Renal cortex interstitium (tissue), 11 donors: ENCODE results near the gene MAML3. TPM values are rescaled to one million over a fixed set of nuclear protein-coding genes. Genes with fewer than 3 reads are reported as not detected.

Experiments
- DNase-seq, 11 donors: peaks; one replicate each; pipeline ENCODE4 v3.0.0-alpha.2; 2013; ENCODE audit warnings: low read depth in 9 of 11, low spot score in 4 of 11; ENCODE audit errors: extremely low read depth in 1 of 11
- polyA plus RNA-seq, 3 donors: library from polyadenylated mRNA; unstranded; fragments of 120-200 nt; gene quantifications; one replicate each; pipeline ENCODE4 v1.2.1, GENCODE V29; 2013; ENCODE audit not compliant: insufficient read length in 3 of 3

The MAML3 gene
- polyA plus RNA-seq, 3 donors: 16.2 to 18.5 (median 17.8) TPM

GRCh38 chr4:140037353-140038030 lies 116.5 kb downstream of the MAML3 start:
- DNase-seq: no peak

GRCh38 chr4:140031706-140032105 lies 122.3 kb downstream of the MAML3 start:
- no peak for DNase-seq

- DNase-seq: no peak
Measured at GRCh38 chr4:140031061-140031460, 122.9 kb downstream of the MAML3 start.

- DNase-seq: no peak
Measured at GRCh38 chr4:140028676-140029517, 125.1 kb downstream of the MAML3 start.

- DNase-seq: no peak
Measured at GRCh38 chr4:140028101-140028500, 125.9 kb downstream of the MAML3 start.

- DNase-seq: no peak
Measured at GRCh38 chr4:140027101-140027500, 126.9 kb downstream of the MAML3 start.

GRCh38 chr4:140025470-140025869 lies 128.5 kb downstream of the MAML3 start:
- no peak for DNase-seq

- DNase-seq: no peak
Measured at GRCh38 chr4:140020457-140021361, 133.3 kb downstream of the MAML3 start.

- no peak for DNase-seq
Measured at GRCh38 chr4:140019619-140020347, 134.2 kb downstream of the MAML3 start.

- DNase-seq: no peak
Measured at GRCh38 chr4:140018931-140019618, 134.9 kb downstream of the MAML3 start.

- no peak for DNase-seq
Measured at GRCh38 chr4:140014284-140014683, 139.7 kb downstream of the MAML3 start.

- DNase-seq: peak in 6 of 11 donors; percentile 32 to 51 (median 44)
Measured at GRCh38 chr4:140012688-140013486, 141.1 kb downstream of the MAML3 start.

GRCh38 chr4:140005699-140006098 lies 148.3 kb downstream of the MAML3 start:
- DNase-seq: peak in 1 of 11 donors; percentile 26

GRCh38 chr4:140004922-140005627 lies 148.9 kb downstream of the MAML3 start:
- DNase-seq: peak in 1 of 11 donors; percentile 11

- peak in 1 of 11 donors; percentile 29 for DNase-seq
Measured at GRCh38 chr4:140004549-140004895, 149.5 kb downstream of the MAML3 start.

GRCh38 chr4:140003876-140004548 lies 150.0 kb downstream of the MAML3 start:
- DNase-seq: no peak
